Neural cell (in vitro differentiated cells): ENCODE results near the gene NR5A1. TPM values are rescaled to one million over a fixed set of nuclear protein-coding genes. Genes with fewer than 3 reads are reported as not detected.

Source experiments
- H2AFZ ChIP-seq: fragments of 200-600, 300-800 bp; sonication (generic), shearing (Covaris generic); 2 replicates; pipeline ENCODE4 v1.6.0; 2014; ENCODE audit warnings: low read depth, mild to moderate bottlenecking, antibody characterized with exemption, low read length, moderate library complexity
- H3F3A ChIP-seq: fragments of 200-600 bp; shearing (Covaris generic); 2 replicates; pipeline ENCODE4 v1.6.1; 2016; ENCODE audit warnings: mild to moderate bottlenecking, moderate library complexity, mixed read lengths, antibody characterized with exemption, low read length; ENCODE audit not compliant: insufficient read depth, poor library complexity, severe bottlenecking
- H3K27ac ChIP-seq: fragments of 200-600, 300-800 bp; sonication (generic), shearing (Covaris generic); 2 replicates; pipeline ENCODE4 v1.5.1; 2014; ENCODE audit warnings: mild to moderate bottlenecking, low read length, moderate library complexity
- H3K27me3 ChIP-seq: fragments of 300-800, 200-600 bp; sonication (generic), shearing (Covaris generic); 2 replicates; pipeline ENCODE4 v1.6.0; 2014; ENCODE audit warnings: mild to moderate bottlenecking, low read depth, low read length, moderate library complexity; ENCODE audit not compliant: insufficient read depth
- H3K36me3 ChIP-seq: fragments of 300-800, 200-600 bp; sonication (generic), shearing (Covaris generic); 2 replicates; pipeline ENCODE4 v1.5.1; 2014; ENCODE audit warnings: mild to moderate bottlenecking, antibody characterized with exemption, low read length, moderate library complexity; ENCODE audit not compliant: insufficient read depth
- H3K4me2 ChIP-seq: fragments of 300-800, 200-600 bp; sonication (generic), shearing (Covaris generic); 2 replicates; pipeline ENCODE4 v1.6.0; 2014; ENCODE audit warnings: mild to moderate bottlenecking, low read length
- H3K4me3 ChIP-seq: fragments of 300-800, 200-600 bp; sonication (generic), shearing (Covaris generic); 2 replicates; pipeline ENCODE4 v1.5.1; 2014; ENCODE audit warnings: mild to moderate bottlenecking, low read length, moderate library complexity
- H3K79me2 ChIP-seq: fragments of 200-600 bp; shearing (Covaris generic); replicated peaks from 2 replicates; pipeline ENCODE4 v1.6.0; 2014; ENCODE audit warnings: mild to moderate bottlenecking, low read length, moderate library complexity; ENCODE audit not compliant: insufficient read depth
- H3K9ac ChIP-seq: fragments of 300-800, 200-600 bp; sonication (generic), shearing (Covaris generic); 2 replicates; pipeline ENCODE4 v1.6.1; 2016; ENCODE audit warnings: mild to moderate bottlenecking, low read length, mixed read lengths
- H3K9me2 ChIP-seq: fragments of 200-600 bp; shearing (Covaris generic); 2 replicates; pipeline ENCODE4 v1.6.1; 2016; ENCODE audit warnings: mild to moderate bottlenecking, low read length, mixed read lengths; ENCODE audit not compliant: insufficient read depth
- H3K9me3 ChIP-seq: fragments of 200-600, 300-800 bp; sonication (generic), shearing (Covaris generic); 2 replicates; pipeline ENCODE4 v1.6.1; 2016; ENCODE audit warnings: mild to moderate bottlenecking, mixed run types, low read length, moderate library complexity, mixed read lengths
- H4K20me1 ChIP-seq: fragments of 200-600 bp; shearing (Covaris generic); 2 replicates; pipeline ENCODE4 v1.6.1; 2016; ENCODE audit warnings: mild to moderate bottlenecking, mixed run types; ENCODE audit not compliant: insufficient read depth
- CTCF ChIP-seq: fragments of 450-650 bp; IDR thresholded peaks from 2 replicates; pipeline ENCODE4 v1.5.1; 2014; ENCODE audit warnings: antibody characterized with exemption, mild to moderate bottlenecking, moderate library complexity; ENCODE audit not compliant: poor library complexity, severe bottlenecking
- EP300 ChIP-seq: fragments of 450-650 bp; conservative IDR thresholded peaks from 2 replicates; pipeline ENCODE4 v1.6.1; 2014; ENCODE audit warnings: antibody characterized with exemption, mild to moderate bottlenecking, moderate library complexity; ENCODE audit not compliant: poor library complexity, severe bottlenecking
- EZH2 ChIP-seq: fragments of 200-600, 300-800 bp; shearing (Covaris generic), sonication (generic); IDR thresholded peaks from 2 replicates; pipeline ENCODE4 v1.6.1; 2014; ENCODE audit warnings: antibody characterized with exemption, low read length, borderline replicate concordance, mild to moderate bottlenecking; ENCODE audit not compliant: insufficient read depth, poor library complexity, severe bottlenecking
- MXI1 ChIP-seq: fragments of 450-650 bp; conservative IDR thresholded peaks from 2 replicates; pipeline ENCODE4 v1.6.1; 2014; ENCODE audit warnings: antibody characterized with exemption, mild to moderate bottlenecking; ENCODE audit not compliant: poor library complexity, severe bottlenecking
- POLR2AphosphoS5 ChIP-seq: IDR thresholded peaks from 2 replicates; pipeline ENCODE4 v1.6.1; 2012
- RAD21 ChIP-seq: fragments of 450-650 bp; conservative IDR thresholded peaks from 2 replicates; pipeline ENCODE4 v1.6.1; 2014; ENCODE audit warnings: antibody characterized with exemption, mild to moderate bottlenecking, moderate library complexity
- SMC3 ChIP-seq: fragments of 450-650 bp; conservative IDR thresholded peaks from 2 replicates; pipeline ENCODE4 v1.6.1; 2014; ENCODE audit warnings: antibody characterized with exemption, mild to moderate bottlenecking, moderate library complexity; ENCODE audit not compliant: poor library complexity
- TAF1 ChIP-seq: IDR thresholded peaks from 2 replicates; pipeline ENCODE4 v1.6.1; 2012; ENCODE audit warnings: low read depth
- polyA plus RNA-seq: library from polyadenylated mRNA; depleted of rRNA; stranded (reverse); fragments of >200 nt; gene quantifications from 2 replicates; pipeline ENCODE4 v1.2.3, GENCODE V29; 2014
- TF ChIP-seq, protein P1 (sequence below): IDR thresholded peaks from 2 replicates; pipeline ENCODE4 v1.6.1; 2012; ENCODE audit warnings: borderline replicate concordance

The NR5A1 gene
- polyA plus RNA-seq, 1 donor from 2014 or later, result 0.09 TPM

- H3K27me3 ChIP-seq, result peaks cover 17% of the 10 kb centered on the region
- no peak within 1 kb of the TSS for H3K4me3 ChIP-seq
- no peak within 1 kb of the TSS for H3K9ac ChIP-seq
- no peaks in the 10 kb centered on the region for H3K9me2 ChIP-seq
- no peaks in the 10 kb centered on the region for H3F3A ChIP-seq
- no peak within 1 kb of the TSS for H3K27ac ChIP-seq
- TF ChIP-seq SMC3 (no peak), MXI1 (no peak), EP300 (no peak), EZH2 (no peak), POLR2AphosphoS5 (no peak), TAF1 (no peak), RAD21 (no peak), CTCF (no peak)
- TF ChIP-seq, protein P1, sequence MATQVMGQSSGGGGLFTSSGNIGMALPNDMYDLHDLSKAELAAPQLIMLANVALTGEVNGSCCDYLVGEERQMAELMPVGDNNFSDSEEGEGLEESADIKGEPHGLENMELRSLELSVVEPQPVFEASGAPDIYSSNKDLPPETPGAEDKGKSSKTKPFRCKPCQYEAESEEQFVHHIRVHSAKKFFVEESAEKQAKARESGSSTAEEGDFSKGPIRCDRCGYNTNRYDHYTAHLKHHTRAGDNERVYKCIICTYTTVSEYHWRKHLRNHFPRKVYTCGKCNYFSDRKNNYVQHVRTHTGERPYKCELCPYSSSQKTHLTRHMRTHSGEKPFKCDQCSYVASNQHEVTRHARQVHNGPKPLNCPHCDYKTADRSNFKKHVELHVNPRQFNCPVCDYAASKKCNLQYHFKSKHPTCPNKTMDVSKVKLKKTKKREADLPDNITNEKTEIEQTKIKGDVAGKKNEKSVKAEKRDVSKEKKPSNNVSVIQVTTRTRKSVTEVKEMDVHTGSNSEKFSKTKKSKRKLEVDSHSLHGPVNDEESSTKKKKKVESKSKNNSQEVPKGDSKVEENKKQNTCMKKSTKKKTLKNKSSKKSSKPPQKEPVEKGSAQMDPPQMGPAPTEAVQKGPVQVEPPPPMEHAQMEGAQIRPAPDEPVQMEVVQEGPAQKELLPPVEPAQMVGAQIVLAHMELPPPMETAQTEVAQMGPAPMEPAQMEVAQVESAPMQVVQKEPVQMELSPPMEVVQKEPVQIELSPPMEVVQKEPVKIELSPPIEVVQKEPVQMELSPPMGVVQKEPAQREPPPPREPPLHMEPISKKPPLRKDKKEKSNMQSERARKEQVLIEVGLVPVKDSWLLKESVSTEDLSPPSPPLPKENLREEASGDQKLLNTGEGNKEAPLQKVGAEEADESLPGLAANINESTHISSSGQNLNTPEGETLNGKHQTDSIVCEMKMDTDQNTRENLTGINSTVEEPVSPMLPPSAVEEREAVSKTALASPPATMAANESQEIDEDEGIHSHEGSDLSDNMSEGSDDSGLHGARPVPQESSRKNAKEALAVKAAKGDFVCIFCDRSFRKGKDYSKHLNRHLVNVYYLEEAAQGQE, result no peak
- no peak within 1 kb of the TSS for H3K4me2 ChIP-seq
- H2AFZ ChIP-seq, result no peak within 1 kb of the TSS
- no peaks in the 10 kb centered on the region for H3K79me2 ChIP-seq
- no peaks in the 10 kb centered on the region for H3K9me3 ChIP-seq
- H3K36me3 ChIP-seq, result no peaks in the 10 kb centered on the region
- H4K20me1 ChIP-seq, result no peaks in the 10 kb centered on the region
These were observed 56.8 kb downstream of the NR5A1 start, which contains the start of gene ADGRD2 for GRCh38 chr9:124450241-124450924. Gene ADGRD2 (plus strand): TSS chr9:124450451. CDS start chr9:124451667, 1,216 bp downstream.

DNA sequence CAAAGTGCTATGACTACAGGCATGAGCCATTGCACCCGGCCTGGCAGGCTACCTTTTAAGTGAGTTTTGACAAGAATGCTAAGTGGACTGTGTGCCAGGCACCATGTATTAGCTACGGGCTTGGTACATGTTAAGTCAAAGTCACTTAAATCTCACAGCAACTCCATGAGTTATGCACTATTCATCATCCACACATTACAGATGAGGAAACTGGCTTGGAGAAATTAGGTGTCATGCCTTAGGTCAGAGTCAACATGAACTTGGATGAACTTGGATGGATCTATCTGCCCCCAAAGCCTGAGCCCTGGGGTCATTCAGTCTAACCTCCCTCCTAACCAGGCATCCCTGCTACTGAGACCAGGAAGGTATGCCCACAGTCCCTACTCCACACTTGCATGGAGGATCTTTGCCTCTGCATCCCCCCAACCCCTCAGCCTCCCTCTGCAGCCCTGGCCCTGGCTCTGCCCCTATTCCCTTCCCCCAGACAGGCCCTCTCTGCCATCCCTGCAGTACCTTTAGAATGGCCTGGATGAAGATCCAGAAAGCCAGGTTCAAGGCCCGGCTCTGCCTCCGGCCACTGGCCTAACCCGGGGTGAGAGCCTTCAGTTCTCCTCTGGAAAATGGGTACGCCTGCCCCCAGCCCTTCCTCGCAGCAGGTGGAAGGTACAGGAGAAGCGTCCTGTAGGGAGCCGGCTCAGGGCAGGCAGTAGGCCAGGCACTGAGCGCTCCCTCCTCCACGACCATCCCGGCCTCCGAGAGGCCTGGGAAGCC, 57.6 kb downstream of the NR5A1 start:
- Histone ChIP-seq H3K9me2 (no peaks in the 10 kb centered on the region), H4K20me1 (no peaks in the 10 kb centered on the region), H3K9ac (no peak overlapping the region), H3K27ac (no peak overlapping the region), H3F3A (no peaks in the 10 kb centered on the region), H3K36me3 (no peaks in the 10 kb centered on the region), H3K4me2 (no peak overlapping the region), H3K9me3 (no peaks in the 10 kb centered on the region), H3K79me2 (no peaks in the 10 kb centered on the region), H2AFZ (no peak overlapping the region), H3K27me3 (peaks cover 17% of the 10 kb centered on the region), H3K4me3 (no peak overlapping the region)
- TF ChIP-seq CTCF, result no peak
- no peak for TF ChIP-seq SMC3
- TF ChIP-seq POLR2AphosphoS5, result no peak
- no peak for TF ChIP-seq TAF1
- no peak for TF ChIP-seq MXI1
- no peak for TF ChIP-seq EZH2
- no peak for TF ChIP-seq RAD21
- no peak for TF ChIP-seq EP300
- TF ChIP-seq, protein P1, result no peak
